Measurements from ENCODE around the gene SNED1.

Gene SNED1

DNA sequence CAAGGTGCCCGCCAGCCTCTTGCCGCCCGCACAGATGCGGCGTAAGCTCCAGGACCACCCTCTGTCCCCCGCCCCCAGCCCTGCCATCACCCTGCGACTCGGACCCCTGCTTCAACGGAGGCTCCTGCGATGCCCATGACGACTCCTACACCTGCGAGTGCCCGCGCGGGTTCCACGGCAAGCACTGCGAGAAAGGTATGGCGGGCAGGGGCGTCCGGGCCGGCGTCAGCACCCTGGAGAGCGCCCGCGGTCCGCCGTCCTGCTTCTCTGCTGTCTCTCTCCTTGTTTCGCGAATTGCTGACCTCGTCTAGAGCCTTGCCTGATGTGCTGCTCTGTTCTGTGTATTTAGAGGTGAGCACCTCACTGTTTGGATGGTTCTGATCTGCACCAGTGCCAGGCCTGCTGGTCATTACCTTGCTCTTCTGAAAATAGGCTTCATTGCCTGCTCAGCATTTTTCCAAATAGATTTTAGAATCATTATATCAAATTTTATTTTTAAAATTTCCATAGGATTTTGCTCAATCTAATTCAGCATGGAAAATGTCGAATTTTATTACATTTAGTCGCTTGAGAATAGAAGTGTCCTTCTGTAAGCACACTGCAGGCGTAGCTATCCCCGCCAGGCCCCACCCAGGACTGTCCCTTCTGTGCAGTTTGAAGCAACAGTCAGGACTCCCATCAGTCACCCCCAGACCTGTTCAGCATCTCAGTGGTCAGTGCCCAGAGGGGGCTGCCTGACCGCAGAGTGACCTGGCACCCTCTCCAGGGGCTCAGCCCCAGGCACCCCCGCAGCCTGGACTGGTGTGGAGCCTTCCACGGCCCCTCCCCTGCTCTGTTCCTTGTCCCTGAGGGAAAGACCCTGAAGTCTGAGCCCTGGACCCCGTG, 51.6 kb downstream of the SNED1 start:
- no peak for DNase-seq

DNA sequence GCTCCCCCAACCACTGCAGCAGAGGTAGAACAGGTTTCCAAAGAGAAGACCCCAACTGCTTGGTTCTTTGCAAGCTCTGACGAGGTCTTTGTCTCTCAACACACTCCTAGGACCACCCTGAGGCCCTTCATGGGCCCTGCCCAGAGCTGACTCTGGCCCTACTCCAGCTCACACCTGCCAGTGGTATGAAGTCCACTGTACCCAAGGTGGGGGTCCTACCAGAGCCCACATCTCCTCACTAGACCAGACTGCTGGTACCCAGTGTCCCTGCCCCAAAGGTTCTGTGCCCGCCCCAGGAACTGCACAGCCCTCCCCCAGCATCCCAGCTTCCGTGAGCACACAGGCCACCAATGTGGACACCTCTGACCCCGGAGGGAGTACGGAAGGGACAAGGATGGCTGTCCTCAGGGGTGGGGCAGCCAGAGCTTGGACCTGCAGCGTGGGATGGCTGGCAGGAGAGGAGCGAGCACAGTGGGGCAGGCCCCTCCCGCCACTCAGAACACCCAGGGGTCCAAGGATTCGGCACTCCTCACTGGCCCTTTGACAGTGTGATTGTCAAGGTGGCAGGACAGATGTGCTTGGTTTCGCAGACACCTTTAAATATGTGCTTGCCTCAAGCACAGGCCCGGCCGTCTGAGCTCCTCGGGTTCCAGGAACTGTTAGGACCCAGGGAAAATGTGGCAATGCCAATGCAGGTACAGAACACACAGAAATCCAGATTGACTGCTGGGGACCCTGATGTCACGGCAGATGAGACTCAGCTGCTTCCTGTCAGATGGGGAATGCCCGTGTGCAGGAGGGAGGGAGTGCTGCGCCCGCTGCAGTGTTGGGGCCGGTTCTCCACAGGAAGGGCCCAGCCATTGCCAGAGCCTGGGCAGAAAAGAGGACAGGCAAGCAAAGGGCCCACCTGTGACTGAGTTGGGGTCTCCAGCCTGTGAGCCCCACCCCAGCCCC, 52.5 kb downstream of the SNED1 start:
- DNase-seq, result no peak

DNA sequence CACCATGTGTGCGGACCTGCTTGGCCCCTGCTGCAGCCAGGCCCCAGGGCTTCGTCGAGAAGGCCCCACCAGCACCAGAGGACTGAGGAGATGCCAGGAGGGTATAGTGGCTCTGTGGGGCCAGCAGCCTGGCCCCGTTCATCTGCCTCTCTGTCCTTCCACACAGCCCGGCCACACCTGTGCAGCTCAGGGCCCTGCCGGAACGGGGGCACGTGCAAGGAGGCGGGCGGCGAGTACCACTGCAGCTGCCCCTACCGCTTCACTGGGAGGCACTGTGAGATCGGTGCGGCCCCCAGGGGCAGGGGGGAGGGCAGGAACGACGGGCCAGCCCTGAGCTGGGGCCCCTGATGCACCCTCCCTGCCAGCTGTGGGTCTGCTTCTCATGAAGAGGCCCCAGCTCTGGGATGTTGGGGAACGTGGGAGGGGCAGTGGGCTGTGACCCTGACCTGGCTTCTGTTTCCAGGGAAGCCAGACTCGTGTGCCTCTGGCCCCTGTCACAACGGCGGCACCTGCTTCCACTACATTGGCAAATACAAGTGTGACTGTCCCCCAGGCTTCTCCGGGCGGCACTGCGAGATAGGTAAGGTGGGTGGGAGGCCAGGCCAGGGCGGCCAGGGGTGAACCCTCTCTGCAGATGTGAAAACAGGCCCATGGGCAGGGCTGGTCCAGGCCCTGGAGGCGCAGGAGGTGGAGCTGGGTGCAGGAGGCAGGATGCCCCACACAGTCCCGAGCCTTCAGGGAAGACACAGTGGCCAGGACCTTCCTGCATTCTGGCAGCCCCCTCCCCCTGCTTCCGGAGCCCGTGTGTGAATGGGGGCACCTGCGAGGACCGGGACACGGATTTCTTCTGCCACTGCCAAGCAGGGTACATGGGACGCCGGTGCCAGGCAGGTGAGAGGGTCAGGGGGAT, 53.4 kb downstream of the SNED1 start:
- no peak for DNase-seq

DNA sequence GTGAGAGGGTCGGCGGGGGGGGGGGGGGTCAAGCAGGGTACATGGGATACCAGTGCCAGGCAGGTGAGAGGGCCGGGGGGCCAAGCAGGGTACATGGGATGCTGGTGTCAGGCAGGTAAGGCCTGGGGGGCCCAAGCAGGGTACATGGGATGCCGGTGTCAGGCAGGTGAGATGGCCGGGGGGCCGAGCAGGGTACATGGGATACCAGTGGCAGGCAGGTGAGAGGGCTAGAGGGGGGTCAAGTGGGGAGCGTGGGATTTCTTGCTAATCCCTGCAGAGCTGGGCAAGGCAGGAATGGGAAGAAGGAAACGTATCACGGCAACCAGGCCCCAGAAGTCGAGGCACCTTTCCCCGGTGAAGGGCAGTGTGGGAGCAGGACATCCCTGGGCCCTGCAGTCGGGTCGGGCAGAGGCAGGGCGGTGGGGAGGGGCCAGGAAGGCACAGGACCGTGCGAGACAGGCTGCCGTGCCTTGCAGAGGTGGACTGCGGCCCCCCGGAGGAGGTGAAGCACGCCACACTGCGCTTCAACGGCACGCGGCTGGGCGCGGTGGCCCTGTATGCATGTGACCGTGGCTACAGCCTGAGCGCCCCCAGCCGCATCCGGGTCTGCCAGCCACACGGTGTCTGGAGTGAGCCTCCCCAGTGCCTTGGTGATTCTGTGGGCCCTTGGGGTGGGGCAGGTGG, 54.4 kb downstream of the SNED1 start:
- no peak for DNase-seq

DNA sequence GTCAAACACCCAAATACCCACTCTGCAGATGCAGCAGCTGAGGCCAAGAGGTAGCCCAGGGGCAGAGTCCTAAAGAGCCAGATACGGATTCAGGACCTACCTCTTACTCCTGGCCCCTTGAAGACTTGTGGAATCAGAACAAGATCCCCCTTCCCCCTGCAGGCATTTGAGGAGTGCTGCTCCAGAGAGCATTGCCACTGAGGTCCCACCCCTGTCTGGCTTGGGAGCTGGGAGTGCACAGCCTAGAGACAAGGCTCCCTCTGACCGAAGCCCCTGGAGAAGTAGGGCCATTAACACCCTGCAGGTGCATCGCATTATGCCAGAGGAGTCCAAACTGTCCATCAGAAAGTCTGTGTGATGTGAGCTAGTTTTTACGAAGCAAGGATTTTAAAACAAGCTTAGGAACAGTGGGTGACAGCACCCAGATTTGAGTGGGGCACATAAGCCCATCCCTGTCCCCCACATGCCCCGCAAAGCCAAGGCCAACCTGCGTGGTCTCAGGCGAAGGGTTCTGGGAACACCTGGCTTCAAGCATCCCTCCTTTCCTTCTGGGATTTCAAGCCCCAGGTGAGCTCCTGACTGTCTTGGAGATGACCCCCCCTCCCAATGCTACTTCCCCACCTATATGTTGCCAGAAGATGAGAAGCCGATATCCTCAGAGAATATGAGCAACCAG, 55.3 kb downstream of the SNED1 start:
- no peak for DNase-seq

DNA sequence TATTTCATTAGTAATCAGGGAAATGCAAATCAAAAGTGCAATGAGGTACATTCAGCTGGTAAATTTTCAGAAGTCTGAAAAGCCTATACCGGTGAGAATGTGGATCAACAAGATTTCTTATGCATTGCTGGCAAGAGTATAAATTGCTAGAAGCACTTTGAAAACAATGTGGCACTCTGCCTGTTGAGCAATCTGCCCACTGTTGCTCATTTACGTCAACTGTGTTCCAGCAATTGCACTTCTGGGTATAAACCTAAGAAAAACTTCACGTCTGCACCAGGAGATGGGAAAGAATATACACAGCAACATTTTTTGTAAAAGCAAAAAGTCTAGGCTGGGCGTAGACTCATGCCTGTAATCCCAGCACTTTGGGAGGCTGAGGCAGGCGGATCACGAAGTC, 62.9 kb downstream of the SNED1 start:
- no peak for DNase-seq

DNA sequence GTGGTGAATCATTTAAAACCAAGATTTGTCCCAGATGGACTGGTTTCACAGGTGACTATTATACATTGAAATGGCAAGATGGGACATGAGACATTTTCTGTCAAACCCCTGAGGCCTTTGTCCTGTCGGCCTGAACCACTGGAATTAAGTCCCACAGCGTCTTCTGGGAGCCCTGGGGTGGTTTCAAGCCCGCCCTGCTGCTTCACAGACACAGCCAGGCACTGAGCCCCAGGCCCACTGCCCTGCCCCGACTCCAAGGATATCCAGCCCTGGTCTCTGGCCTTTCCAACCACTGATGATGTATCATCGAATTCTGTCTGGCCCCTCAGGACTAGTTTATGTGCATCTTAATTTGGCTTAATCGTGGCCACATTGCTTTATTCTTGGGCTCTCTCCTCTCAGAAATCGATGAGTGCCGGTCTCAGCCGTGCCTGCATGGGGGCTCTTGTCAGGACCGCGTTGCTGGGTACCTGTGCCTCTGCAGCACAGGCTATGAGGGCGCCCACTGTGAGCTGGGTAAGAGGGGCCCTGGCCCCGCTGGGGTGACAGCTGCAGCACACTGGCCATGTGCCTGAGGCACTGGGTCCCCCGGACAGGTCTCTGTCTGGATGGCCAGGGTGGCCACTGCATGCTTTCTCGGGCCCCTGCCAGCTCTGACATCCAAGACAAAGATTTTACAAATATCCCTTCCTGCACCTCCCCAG, 64.1 kb downstream of the SNED1 start:
- no peak for DNase-seq

DNA sequence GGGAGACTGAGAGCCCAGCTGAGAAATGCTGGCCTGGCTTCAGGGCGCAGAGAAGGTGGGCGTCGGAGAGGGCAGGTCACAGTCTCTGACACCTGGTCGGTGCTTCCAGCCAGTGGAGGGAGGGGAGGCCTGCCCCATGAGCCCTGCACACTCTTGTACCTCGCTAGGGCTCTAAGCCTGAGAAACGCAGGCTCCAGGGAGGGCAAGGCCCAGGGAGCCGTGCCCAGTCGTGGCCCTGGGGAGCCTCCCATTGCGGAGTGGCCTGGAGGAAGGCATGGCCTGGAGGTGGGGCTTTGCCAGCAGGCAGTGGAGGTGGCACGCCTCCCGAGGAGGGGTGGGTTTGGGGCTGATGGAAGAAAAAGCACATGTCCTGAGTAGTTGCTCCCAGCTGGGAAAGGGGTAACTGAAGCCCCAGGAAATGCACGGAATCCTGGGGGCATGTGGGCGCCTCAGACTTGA, 64.7 kb downstream of the SNED1 start:
- no peak for DNase-seq

DNA sequence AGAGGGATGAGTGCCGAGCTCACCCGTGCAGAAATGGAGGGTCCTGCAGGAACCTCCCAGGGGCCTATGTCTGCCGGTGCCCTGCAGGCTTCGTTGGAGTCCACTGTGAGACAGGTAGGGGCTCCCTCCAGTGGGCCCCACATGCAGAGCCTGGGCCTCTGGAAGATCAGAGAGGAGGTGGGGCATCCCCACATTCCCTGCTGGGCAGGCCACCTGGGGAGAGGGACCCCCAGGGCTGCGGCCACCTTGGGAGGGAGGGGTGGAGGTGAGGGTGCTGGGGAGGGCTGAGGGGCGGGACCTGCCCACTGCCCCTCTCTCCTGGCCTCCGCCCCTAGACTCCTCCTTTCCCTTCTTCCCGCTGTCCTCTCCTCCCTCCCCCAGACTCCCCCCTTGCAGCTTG, 65.2 kb downstream of the SNED1 start:
- DNase-seq, result no peak

DNA sequence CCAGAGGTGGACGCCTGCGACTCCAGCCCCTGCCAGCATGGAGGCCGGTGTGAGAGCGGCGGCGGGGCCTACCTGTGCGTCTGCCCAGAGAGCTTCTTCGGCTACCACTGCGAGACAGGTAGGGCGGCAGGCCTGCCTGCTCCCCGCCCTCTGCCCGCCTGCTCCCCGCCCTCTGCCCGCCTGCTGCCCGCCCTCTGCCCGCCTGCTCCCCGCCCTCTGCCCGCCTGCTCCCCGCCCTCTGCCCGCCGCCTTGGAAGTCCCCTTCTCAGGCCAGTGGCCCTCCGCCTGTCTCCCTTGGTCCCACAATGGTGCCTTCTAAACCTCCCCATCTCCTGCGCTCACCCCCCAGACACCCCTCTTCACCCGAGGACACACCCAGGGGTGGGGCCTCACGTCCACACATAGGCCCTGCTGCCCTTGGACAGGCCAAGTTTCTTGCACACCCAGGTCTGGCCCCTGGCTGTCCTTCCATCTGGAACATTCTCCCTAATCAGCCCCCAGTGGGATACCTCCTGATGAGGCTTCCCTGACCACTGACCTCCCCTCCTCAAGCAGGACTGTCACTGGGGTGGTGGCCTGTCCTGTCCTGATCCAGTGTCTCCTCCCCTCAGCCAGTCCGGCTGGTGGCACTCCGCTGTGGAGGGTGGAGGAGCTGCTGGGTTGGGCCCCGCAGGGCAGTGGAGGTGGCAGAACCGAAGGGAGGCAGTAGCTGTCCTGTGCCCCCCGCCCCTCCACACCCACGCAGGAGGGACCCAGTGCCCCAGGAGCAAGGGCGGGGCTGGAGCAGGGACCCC, 65.8 kb downstream of the SNED1 start:
- peak; percentile 31 for DNase-seq

DNA sequence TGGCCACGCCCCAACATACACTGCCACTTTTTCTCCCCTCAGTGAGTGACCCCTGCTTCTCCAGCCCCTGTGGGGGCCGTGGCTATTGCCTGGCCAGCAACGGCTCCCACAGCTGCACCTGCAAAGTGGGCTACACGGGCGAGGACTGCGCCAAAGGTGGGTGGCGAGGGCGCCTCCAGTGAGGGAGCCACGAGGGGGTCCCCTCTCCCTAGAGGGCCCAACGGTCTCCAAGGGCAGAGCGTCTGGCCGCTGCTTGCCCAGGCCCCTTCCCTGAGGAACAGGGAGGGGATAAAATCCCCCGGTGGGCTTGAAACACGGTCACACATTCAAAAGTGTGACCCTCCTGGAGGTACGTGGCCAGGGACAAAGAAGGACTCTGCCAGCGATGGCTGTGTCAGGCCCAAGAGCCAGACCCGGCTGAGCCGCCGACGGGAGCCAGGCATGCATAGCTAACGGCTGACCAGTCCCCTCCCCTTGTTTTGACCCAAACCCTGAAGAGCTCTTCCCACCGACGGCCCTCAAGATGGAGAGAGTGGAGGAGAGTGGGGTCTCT, 66.5 kb downstream of the SNED1 start:
- DNase-seq, result no peak

DNA sequence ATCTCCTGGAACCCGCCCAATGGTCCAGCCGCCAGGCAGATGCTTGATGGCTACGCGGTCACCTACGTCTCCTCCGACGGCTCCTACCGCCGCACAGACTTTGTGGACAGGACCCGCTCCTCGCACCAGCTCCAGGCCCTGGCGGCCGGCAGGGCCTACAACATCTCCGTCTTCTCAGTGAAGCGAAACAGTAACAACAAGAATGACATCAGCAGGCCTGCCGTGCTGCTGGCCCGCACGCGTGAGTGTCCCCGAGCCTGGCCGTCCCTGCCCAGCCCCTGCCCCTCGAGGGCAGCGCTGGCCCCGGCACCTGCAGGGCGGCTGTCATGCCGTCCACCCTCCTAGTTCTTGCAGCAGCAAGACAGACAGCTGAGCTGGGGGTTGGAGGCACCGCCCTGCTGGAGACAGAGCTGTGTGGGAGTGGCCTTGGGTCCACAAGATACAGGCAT, 67.0 kb downstream of the SNED1 start:
- DNase-seq, result no peak

DNA sequence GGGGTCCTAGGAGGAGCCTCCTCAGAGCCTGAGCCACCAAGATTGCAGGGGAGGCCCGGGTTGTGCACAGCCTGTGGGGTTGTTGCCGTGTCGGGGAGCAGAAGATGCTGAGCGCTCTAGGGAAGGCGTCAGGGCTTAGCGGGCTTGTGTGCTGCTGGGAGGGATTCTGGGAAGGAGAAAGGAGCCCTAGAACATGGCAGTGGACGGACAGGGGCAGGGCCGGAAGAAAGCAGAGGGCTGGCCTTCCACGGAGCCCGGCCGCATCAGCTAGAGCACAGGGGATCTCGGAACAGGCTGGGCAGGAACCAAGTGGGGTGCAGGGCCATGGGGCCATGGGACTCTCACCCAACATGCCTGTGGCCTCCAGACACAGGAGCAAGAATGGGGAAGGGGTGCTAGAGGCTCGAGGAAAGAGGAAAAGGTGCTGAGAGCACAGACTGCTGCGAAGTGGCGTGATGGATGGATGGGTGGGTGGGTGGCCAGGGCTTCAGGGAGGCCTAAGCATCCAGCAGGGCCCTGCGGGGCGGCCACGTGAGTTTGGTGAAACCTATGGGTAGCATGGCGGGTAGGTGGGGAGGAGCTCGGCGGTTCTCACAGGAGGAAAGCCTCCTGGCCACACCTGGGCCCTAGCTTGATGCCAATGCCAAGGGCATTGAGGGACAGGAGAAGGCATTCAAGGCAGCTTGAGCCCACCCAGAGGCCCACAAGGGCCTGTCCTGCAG, 67.9 kb downstream of the SNED1 start:
- no peak for DNase-seq

DNA sequence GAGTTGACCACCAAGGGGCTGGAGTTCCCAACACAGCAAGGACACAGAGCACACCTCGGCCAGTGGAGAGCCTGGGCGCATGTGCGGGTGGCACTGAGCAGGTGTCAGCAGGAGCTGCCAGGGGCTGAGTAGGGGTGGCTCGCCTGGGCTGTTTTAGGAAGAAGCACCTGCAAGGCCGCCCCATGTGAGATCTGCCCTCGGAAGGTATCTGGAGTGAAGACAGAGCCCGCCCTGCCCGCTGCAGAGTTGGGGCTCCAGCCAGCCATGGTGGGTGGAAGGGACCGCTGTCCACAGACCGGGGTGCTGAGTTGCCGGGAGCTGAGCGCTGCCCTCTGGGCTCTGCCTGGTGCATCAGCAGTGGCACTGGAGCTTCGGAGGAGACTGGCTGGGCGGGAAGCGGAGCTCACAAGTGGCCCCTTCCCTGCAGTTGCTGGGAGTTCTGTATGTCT, 68.5 kb downstream of the SNED1 start:
- peak; percentile 80 for DNase-seq

DNA sequence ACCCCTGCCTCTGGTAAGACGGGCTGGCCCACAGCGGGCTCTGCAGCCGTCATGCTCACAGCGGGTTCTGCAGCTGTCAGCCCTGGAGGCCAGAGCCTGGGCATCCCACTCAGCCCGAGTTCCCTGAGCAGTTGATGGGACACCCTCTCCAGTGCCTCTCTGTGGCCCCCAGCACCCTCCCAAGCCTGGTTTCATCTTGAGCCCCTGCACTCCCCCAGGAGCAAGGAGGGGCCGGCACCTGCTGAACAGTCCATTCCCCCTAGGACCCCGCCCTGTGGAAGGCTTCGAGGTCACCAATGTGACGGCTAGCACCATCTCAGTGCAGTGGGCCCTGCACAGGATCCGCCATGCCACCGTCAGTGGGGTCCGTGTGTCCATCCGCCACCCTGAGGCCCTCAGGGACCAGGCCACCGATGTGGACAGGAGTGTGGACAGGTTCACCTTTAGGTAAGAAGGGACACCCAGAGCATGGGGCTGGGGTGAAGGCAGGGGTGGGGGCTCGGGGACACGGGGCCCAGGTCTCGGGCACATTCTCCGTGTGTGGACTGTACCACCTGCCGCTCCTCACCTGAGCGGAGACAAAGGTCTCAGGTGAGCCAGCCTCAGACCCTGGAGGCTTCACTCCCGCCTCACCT, 69.2 kb downstream of the SNED1 start:
- DNase-seq, result no peak

DNA sequence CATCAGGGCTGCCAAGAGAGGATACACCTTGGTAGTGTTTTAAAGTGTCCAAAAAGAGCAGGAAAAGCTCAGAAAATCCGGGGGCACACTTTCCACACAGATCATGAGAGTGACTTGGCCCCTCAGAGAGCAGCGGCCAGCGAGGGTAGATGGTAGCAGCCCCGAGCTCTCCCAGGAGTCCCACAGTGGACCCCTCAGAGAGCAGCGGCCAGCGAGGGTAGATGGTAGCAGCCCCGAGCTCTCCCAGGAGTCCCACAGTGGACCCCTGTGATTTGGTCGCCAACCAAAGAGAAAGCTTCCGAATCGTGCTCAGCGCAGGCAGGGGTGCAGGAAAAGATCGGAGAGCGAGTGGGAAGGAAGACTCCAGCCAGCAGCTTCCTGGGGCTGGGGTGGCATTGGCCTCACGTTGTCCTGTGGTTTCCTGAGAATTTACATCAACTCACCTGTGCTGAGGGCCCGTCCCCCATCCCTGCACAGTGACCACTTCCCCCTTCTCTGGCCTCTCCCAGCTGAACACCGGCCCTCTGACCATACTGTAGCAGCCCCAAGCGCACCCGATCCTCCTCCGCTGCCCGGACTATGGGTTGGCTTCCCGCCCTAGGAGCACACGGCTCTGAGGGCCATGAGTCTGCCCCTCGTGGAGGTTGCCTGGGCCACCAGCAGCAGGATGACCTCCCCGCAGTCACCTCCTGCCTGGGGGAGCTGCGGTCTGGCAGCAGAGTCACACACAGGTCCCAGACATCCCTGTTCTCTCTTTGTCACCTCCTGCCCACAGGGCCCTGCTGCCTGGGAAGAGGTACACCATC, 69.9 kb downstream of the SNED1 start:
- no peak for DNase-seq
